Kidney tubule cell (primary cell): Measurements from ENCODE around the gene POMT1.

Source experiments
- DNase-seq: peaks from one replicate; pipeline ENCODE4 v3.0.0-alpha.2; 2018; ENCODE audit warnings: low spot score

The POMT1 gene

GRCh38 chr9:131554843-131555351 lies 52.2 kb downstream of the POMT1 start:
- DNase-seq: no peak

DNA sequence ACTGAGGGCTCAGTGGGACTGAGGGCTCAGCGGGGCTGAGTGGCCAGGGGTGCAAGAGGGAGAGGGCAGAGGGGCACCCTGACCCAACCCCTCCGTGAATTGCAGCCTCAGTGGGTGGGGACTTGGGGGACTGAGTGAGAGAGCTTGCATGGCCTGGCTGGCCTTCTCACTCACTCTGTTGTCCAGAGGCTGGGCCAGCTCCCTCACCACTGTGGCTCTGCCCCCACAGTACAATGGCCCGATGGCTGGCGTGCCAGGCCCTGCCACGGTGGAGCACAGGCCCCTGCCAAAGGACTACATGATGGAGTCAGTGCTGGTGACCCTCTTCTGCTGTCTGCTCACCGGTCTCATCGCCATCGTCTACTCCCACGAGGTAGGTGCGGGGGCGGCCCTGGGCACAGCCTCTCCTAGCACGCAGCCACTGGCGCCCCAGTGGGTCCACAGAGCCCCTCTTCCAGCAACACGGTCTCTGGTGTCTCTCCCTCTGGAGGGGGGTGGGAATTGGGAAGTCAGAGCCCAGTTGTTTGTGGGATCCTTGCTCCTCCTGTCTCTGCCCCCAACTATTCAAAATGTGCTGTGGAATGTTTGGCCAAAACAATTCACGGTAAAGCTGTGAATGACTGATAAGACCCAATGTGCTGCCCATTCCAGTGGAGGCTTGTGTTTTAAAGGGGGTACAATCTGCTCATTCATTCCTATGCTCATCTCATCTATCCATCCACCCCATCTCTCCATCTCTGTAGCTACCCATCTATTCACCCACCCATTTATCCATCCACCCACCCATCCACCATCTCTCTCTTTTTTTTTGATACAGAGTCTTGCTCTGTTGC lies 53.3 kb downstream of the POMT1 start:
- no peak for DNase-seq

DNA sequence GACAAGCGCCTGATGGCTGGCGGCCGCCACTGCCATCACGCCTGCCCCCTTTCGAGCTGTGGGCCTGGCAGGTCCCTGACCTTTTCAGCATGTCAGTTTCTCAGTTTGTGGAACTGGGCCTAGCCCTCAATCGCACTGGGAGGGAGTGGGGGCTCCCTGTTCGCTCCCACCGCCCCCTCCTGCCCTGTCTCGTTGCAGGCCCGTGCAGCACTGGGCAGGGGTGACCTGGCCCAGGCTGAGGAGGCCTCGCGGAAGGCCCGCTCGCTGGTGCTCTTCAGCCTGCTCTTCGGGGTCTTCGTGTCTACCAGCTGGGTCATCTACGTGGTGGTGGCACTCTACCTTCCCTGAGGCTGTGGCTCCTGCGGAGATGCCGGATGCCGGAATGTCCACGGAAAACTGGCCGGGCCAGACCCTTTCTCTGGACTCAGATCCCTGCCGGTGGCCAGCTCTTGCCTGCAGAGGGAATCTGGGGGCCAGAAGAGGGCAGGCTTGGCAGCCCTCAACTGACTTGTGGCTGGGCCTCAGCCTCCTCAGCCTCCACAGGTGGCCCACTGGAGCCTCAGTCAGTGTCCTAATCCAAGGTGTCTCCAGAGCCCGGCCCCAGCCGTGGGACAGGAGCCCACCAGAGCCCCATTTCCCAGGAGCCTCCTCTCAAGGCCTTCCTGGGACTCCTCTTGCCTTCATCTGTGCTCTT lies 55.3 kb downstream of the POMT1 start:
- no peak for DNase-seq

- no peak for DNase-seq
Observed at GRCh38 chr9:131559421-131560000, 56.8 kb downstream of the POMT1 start.

- peak; percentile 72 for DNase-seq
Observed at GRCh38 chr9:131562032-131562959, 59.6 kb downstream of the POMT1 start.

- DNase-seq: no peak
Observed at GRCh38 chr9:131565369-131565768, 62.7 kb downstream of the POMT1 start.

DNA sequence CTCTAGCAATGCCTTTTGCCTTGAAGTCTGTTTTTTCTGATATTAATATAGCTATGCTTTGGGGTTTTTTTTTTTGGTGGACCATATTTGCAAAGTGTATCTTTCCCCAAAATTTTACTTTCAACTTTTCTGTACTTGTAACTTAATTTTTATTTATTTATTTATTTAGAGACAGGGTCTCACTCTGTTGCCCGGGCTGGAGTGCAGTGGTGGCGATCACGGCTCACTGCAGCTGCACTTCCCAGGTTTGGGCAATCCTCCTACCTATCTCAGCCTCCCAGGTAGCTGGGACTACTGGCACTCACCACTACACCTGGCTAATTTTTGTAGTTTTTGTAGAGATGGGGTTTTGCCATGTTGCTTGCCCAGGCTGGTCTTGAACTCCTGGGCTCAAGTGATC lies 63.4 kb downstream of the POMT1 start:
- DNase-seq: no peak

GRCh38 chr9:131567910-131568309 lies 65.2 kb downstream of the POMT1 start:
- DNase-seq: no peak
